Glutamatergic neuron (in vitro differentiated cells): ENCODE data around the gene NT5DC3. TPM values are rescaled to one million over a fixed set of nuclear protein-coding genes. Genes with fewer than 3 reads are reported as not detected.

Experiments
- DNase-seq: peaks from one replicate; pipeline ENCODE4 v3.0.0; 2022
- H3K27ac Mint-ChIP-seq: one replicate; pipeline ENCODE4 v1.8.0; 2020; ENCODE audit warnings: mild to moderate bottlenecking, mixed read lengths, inconsistent platforms; ENCODE audit not compliant: unreplicated experiment
- H3K27me3 Mint-ChIP-seq: one replicate; pipeline ENCODE4 v1.8.0; 2020; ENCODE audit warnings: mild to moderate bottlenecking, moderate library complexity, mixed read lengths, inconsistent platforms; ENCODE audit not compliant: unreplicated experiment
- H3K36me3 Mint-ChIP-seq: one replicate; pipeline ENCODE4 v1.8.0; 2020; ENCODE audit warnings: mild to moderate bottlenecking, mixed read lengths, inconsistent platforms; ENCODE audit not compliant: unreplicated experiment
- H3K4me1 Mint-ChIP-seq: one replicate; pipeline ENCODE4 v1.8.0; 2020; ENCODE audit warnings: mild to moderate bottlenecking, low read depth, mixed read lengths, inconsistent platforms; ENCODE audit not compliant: unreplicated experiment
- H3K4me3 Mint-ChIP-seq: one replicate; pipeline ENCODE4 v1.8.0; 2020; ENCODE audit warnings: mild to moderate bottlenecking, mixed read lengths, inconsistent platforms; ENCODE audit not compliant: unreplicated experiment
- H3K9me3 Mint-ChIP-seq: one replicate; pipeline ENCODE4 v1.8.0; 2020; ENCODE audit warnings: mild to moderate bottlenecking, moderate library complexity, mixed read lengths, inconsistent platforms; ENCODE audit not compliant: unreplicated experiment
- CTCF ChIP-seq: fragments of 200-600 bp; sonication (generic); IDR thresholded peaks from one replicate; pipeline ENCODE4 v1.5.0; 2021; ENCODE audit not compliant: partially characterized antibody, unreplicated experiment
- total RNA-seq: library from RNA; stranded (reverse); fragmentation: NEBNext Ultra II Directional; extraction: Animal tissue kit (Norgen Biotek cat#: 25700); gene quantifications from one replicate; pipeline ENCODE4 v1.2.1, GENCODE V29; 2021; ENCODE audit not compliant: unreplicated experiment

NT5DC3 gene
- total RNA-seq, 1 donor from 2014 or later = 2.1 TPM

GRCh38 chr12:103737881-103738280, 103.2 kb downstream of the NT5DC3 start:
- Mint-ChIP-seq H3K9me3 (peaks cover 2% of the 10 kb centered on the region), H3K27ac (no peak overlapping the region), H3K27me3 (peaks cover 3% of the 10 kb centered on the region), H3K4me1 (peaks cover 4% of the 10 kb centered on the region), H3K36me3 (no peaks in the 10 kb centered on the region), H3K4me3 (peak overlapping the region; percentile 10)
- DNase-seq = no peak
- no peak for TF ChIP-seq CTCF

- peaks cover 3% of the 10 kb centered on the region for H3K27me3 Mint-ChIP-seq
- no peak overlapping the region for H3K4me3 Mint-ChIP-seq
- H3K4me1 Mint-ChIP-seq = no peaks in the 10 kb centered on the region
- DNase-seq = no peak
- H3K36me3 Mint-ChIP-seq = no peaks in the 10 kb centered on the region
- no peak for TF ChIP-seq CTCF
- H3K9me3 Mint-ChIP-seq = peaks cover 2% of the 10 kb centered on the region
- no peak overlapping the region for H3K27ac Mint-ChIP-seq
Observed at GRCh38 chr12:103736572-103736971, 104.5 kb downstream of the NT5DC3 start.

- Mint-ChIP-seq H3K4me3 (no peak overlapping the region), H3K36me3 (no peaks in the 10 kb centered on the region), H3K27ac (no peak overlapping the region), H3K27me3 (peaks cover 3% of the 10 kb centered on the region), H3K4me1 (no peaks in the 10 kb centered on the region), H3K9me3 (peaks cover 2% of the 10 kb centered on the region)
- DNase-seq = no peak
- no peak for TF ChIP-seq CTCF
Observed at GRCh38 chr12:103735291-103735690, 105.7 kb downstream of the NT5DC3 start.

- H3K36me3 Mint-ChIP-seq = no peaks in the 10 kb centered on the region
- peaks cover 3% of the 10 kb centered on the region for H3K27me3 Mint-ChIP-seq
- H3K4me1 Mint-ChIP-seq = no peaks in the 10 kb centered on the region
- DNase-seq = no peak
- no peak overlapping the region for H3K27ac Mint-ChIP-seq
- no peak overlapping the region for H3K4me3 Mint-ChIP-seq
- H3K9me3 Mint-ChIP-seq = peaks cover 2% of the 10 kb centered on the region
- no peak for TF ChIP-seq CTCF
Observed at GRCh38 chr12:103734863-103735262, 106.2 kb downstream of the NT5DC3 start.

GRCh38 chr12:103731539-103731938, 109.5 kb downstream of the NT5DC3 start:
- Mint-ChIP-seq H3K27me3 (no peaks in the 10 kb centered on the region), H3K27ac (no peak overlapping the region), H3K4me3 (no peak overlapping the region), H3K36me3 (no peaks in the 10 kb centered on the region), H3K4me1 (no peaks in the 10 kb centered on the region), H3K9me3 (peaks cover 2% of the 10 kb centered on the region)
- TF ChIP-seq CTCF = no peak
- no peak for DNase-seq
